Activated naive CD4-positive, alpha-beta T cell treated with anti-CD3 and anti-CD28 coated beads, Interleukin-2, amount 50 U/mL, for 72 hours (primary cell): Measurements from ENCODE around the gene CUBN. TPM values are rescaled to one million over a fixed set of nuclear protein-coding genes. Genes with fewer than 3 reads are reported as not detected.

ENCODE experiments used
- ATAC-seq, 2 donors: fragments of 150-1000 bp; cut with Tn5 transposase; 2 replicates each; pipeline ENCODE4 v1.10.0; 2021; ENCODE audit warnings: mild to moderate bottlenecking in 2 of 2, moderate library complexity in 2 of 2
- DNase-seq, 2 donors: peaks; one replicate each; pipeline ENCODE4 v3.0.0; 2021 to 2022; ENCODE audit warnings: low spot score in 2 of 2
- H3K27ac Mint-ChIP-seq, 2 donors: one replicate each; pipeline ENCODE4 v1.8.0; 2022; ENCODE audit warnings: mild to moderate bottlenecking in 2 of 2, mixed read lengths in 2 of 2
- H3K36me3 Mint-ChIP-seq, 2 donors: one replicate each; pipeline ENCODE4 v1.8.0; 2022; ENCODE audit warnings: mixed read lengths in 2 of 2
- H3K9me3 Mint-ChIP-seq, 2 donors: one replicate each; pipeline ENCODE4 v1.8.0; 2022; ENCODE audit warnings: mixed read lengths in 2 of 2
- total RNA-seq, 2 donors: library from RNA; stranded (reverse); gene quantifications; one replicate each; pipeline ENCODE4 v1.2.3, GENCODE V29; 2022

CUBN gene
- total RNA-seq, 2 donors from 2014 or later: 0.32 to 1.1 TPM

DNA sequence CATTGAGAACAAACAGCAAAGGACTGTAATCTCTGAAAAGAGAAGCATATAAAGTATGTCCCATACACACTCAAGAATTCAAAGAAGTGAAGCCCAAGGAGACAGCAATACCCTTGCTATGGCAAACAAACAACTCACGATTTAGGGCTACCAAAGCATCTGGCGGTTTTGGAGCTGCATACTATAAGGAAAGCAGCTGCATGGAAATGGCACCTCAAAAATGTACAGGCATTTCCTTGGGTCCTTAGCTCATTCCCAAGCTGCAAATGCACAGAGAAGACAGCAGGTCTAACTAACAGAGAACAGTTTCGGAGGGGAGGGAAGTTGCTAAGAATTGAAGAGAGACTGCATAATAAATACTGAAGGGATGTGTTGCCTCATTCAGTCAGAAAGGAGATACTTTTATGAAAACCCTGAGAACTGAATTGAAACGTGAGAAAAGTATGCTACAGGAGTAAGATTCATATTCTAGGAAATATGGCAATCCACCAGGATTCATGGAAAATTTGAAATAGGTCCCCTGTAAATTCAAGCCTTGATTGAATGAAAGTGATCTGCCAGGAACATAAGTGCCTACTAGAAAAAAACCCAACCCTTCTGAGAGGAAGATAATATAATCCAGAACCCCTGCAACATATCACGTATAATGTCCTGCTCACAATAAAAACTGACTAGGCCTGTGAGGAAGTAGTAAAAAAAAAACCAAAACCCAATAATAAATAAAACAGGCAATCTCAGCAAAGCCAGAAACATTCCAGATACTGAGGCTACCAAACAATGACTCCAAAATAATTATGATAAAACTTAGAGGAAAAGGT is 36.4 kb downstream of the CUBN start:
- ATAC-seq: no peak
- no peak for DNase-seq
- H3K27ac Mint-ChIP-seq: peak overlapping the region in 1 of 2 donors; percentile 45
- H3K9me3 Mint-ChIP-seq: peaks cover 4 to 15% of the 10 kb centered on the region in 2 donors
- peaks cover 6% of the 10 kb centered on the region in 2 donors for H3K36me3 Mint-ChIP-seq

GRCh38 chr10:17092216-17092944 is 37.2 kb downstream of the CUBN start:
- H3K36me3 Mint-ChIP-seq: peaks cover 6% of the 10 kb centered on the region in 2 donors
- peaks cover 4 to 15% of the 10 kb centered on the region in 2 donors for H3K9me3 Mint-ChIP-seq
- DNase-seq (no peak), ATAC-seq (no peak)
- H3K27ac Mint-ChIP-seq: no peak overlapping the region

DNA sequence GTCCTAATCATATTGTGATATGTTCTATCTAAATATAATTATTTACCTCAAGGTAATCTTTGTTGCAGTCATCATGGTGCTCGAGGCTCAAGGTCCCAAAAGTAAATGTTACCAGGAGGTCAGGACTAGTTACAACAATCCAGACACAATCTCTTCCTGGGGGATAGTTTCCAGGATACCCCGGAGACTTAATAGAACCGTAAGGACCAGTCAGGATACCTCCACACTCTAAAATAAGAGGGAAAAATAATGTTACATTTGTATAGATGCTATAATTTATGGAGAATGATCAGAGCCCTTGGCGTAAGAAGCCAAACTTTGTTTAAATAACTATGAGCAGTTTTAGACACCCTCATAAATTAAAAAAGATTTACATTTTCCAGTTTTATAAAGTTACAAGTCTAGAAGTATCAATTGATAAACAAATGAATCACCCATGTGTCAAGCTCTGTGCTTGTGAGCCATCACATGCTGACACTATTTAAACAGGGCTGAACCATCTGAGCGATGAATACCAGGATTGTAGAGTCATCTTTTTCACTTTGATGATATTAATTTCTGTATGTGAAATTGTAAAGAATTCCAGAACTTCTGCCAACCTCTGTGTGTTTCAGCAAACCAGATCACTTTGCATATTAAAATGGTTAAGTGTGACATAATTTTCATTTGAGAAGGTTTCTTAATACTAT is 41.3 kb downstream of the CUBN start:
- H3K9me3 Mint-ChIP-seq: peaks cover 0 to 7% of the 10 kb centered on the region in 2 donors
- peaks cover 0 to 6% of the 10 kb centered on the region in 2 donors for H3K36me3 Mint-ChIP-seq
- DNase-seq (no peak), ATAC-seq (no peak)
- no peak overlapping the region for H3K27ac Mint-ChIP-seq

- ATAC-seq (no peak), DNase-seq (no peak)
- Mint-ChIP-seq H3K36me3 (peaks cover 0 to 1% of the 10 kb centered on the region in 2 donors), H3K9me3 (peaks cover 0 to under 1% of the 10 kb centered on the region in 2 donors), H3K27ac (no peak overlapping the region)
Observed at GRCh38 chr10:17086865-17087367, 42.7 kb downstream of the CUBN start.

GRCh38 chr10:17085011-17085725 is 44.4 kb downstream of the CUBN start:
- no peak for ATAC-seq
- no peaks in the 10 kb centered on the region for H3K36me3 Mint-ChIP-seq
- DNase-seq: no peak
- H3K27ac Mint-ChIP-seq: no peak overlapping the region
- no peaks in the 10 kb centered on the region for H3K9me3 Mint-ChIP-seq

DNA sequence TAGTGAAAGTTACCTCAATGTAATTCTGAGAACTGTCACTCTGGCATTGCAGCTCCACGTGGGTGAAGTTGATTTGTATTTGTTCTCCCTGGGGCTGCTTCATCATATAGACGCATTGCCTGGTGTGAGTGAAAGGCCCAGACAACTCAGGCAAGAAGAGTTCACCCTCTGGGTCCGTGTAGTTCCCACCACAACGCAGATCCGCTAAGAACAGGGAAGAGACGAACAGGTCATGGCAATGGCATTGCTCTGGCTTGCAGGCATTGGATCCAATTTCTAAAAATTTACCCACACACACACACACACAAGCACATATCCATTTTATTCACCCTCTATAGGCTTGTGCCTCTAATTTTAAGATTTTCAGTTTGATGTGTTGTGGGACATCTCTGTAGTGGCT is 45.4 kb downstream of the CUBN start:
- ATAC-seq: no peak
- peaks cover 4 to 5% of the 10 kb centered on the region in 2 donors for H3K36me3 Mint-ChIP-seq
- H3K27ac Mint-ChIP-seq: no peak overlapping the region
- DNase-seq: no peak
- H3K9me3 Mint-ChIP-seq: no peaks in the 10 kb centered on the region

GRCh38 chr10:17081431-17081830 is 48.2 kb downstream of the CUBN start:
- Mint-ChIP-seq H3K36me3 (peaks cover 4 to 5% of the 10 kb centered on the region in 2 donors), H3K27ac (no peak overlapping the region), H3K9me3 (no peaks in the 10 kb centered on the region)
- DNase-seq (no peak), ATAC-seq (no peak)

- no peak overlapping the region for H3K27ac Mint-ChIP-seq
Observed at GRCh38 chr10:17077890-17078289, 51.7 kb downstream of the CUBN start.

DNA sequence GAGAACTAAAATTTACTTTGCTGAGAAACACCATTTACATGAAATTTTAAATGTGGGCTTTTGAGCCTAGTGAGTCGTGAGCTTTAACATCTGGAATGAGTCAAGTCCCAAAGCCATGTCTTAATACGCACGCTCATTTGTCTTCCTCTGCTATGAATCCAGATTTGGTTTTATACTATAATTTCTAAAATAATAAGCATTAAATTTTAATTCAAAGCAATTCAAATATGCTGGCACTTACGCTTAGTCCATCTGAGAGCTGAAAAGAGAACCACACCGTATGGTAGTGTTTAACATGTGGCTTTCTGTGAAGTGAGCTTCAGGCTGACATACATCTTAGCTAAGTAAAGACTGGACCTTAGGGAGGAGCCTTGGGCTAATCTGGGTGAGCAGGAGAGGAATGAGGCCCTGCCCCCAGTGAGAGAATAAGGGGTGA is 52.2 kb downstream of the CUBN start:
- Mint-ChIP-seq H3K36me3 (peaks cover 4 to 5% of the 10 kb centered on the region in 2 donors), H3K27ac (no peak overlapping the region), H3K9me3 (no peaks in the 10 kb centered on the region)
- DNase-seq: no peak
- ATAC-seq: no peak

More at GRCh38 chr10:17077890-17078289, 51.7 kb downstream of the CUBN start:
- H3K36me3 Mint-ChIP-seq: peaks cover 4 to 5% of the 10 kb centered on the region in 2 donors
- ATAC-seq (no peak), DNase-seq (no peak)
- no peaks in the 10 kb centered on the region for H3K9me3 Mint-ChIP-seq

DNA sequence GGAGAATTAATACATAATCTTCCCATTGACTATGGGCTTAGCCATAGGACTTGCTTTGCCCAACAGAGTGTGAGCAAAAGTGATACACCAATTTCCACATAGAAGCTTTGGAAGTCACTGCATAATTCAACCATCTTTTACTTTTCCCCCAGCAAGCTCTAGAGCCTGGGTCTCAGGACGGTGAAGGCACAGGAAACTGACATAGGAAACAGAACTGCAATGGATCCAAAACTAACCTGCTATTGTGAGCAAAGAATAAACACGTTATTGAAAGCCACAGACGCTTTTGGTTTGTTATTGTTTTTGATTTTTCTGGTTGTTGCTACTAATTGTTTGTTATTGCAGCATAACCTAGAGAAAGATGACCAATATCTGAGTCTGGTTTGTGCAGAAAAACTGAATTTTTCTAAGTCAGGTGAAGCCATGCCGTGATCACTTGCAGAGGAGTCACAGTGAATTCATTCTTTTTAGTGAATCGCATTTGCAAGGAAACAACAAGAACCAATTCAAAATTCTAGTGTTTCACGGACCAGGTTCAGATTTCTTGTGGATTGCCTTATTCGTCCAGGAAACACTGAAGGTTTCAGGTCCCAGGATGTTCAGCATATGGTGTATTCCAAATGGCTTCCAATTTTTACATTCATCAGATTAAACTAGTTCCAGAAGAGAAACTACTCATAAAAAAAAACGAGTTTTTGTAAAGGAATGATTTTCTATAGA is 52.8 kb downstream of the CUBN start:
- no peak overlapping the region for H3K27ac Mint-ChIP-seq
- no peaks in the 10 kb centered on the region for H3K9me3 Mint-ChIP-seq
- no peak for DNase-seq
- ATAC-seq: no peak
- H3K36me3 Mint-ChIP-seq: peaks cover 4 to 5% of the 10 kb centered on the region in 2 donors

- Mint-ChIP-seq H3K27ac (no peak overlapping the region), H3K9me3 (no peaks in the 10 kb centered on the region), H3K36me3 (peaks cover 4 to 5% of the 10 kb centered on the region in 2 donors)
- no peak for ATAC-seq
- DNase-seq: no peak
Observed at GRCh38 chr10:17075533-17076359, 53.9 kb downstream of the CUBN start.

GRCh38 chr10:17074541-17074847 is 55.1 kb downstream of the CUBN start:
- peaks cover 1% of the 10 kb centered on the region in 2 donors for H3K36me3 Mint-ChIP-seq
- no peak overlapping the region for H3K27ac Mint-ChIP-seq
- peak; percentile 70 to 88 for ATAC-seq
- H3K9me3 Mint-ChIP-seq: no peaks in the 10 kb centered on the region
- no peak for DNase-seq

DNA sequence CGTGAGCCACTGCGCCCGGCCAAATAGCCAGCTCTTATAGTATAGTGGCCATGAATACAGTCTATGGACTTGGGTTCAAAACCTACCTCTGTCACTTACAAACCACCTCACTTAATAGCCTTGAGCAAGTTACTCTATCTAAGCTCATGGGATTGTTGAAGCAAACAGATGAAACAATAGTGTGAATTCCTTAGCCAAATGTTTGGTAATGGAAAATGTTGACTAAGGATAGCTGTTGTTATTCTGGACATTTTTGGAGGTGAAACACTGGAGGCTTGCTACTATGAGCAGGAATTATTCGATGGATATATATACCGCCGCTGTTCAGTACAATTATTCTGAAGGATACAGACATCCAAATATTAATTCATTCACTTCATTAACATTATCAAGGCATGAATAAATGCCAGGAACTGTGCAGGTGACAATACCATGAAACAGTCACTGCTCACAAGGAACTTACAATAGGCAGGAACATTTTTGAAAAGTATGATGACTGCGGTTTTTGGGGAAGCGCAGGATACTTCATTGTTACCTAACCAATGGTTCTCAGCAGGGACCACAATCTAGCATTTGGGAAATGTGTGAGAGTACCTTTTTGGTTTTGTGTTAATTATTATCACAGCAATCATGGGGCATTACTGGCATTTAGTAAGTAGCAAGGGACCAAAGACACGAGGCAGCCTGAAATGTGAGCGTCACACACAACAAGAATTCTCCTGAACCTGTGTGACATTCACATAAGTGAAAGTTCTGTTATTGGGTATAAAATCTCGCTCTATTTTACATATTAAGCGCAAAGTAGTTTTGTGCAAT is 55.7 kb downstream of the CUBN start:
- no peaks in the 10 kb centered on the region for H3K9me3 Mint-ChIP-seq
- DNase-seq (no peak), ATAC-seq (peak in 1 of 2 donors; percentile 54)
- no peak overlapping the region for H3K27ac Mint-ChIP-seq
- no peaks in the 10 kb centered on the region for H3K36me3 Mint-ChIP-seq

DNA sequence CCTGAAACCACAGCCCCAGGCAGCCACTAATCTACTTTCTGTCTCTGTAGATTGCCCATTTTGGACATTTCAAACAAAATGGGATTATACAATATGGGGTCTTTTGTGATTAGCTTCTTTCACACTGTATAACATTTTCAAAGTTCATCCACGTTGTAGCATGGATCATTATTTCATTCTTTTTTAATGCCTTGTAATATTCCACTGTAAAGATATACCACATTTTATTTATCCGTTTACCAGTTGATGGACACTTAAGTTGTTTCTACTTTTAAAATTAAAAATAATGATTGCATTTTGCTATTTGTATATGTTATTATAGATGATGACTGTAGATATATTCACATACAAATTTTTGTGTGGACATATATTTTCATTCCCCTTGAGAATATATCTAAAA is 60.7 kb downstream of the CUBN start:
- ATAC-seq (no peak), DNase-seq (no peak)
- Mint-ChIP-seq H3K9me3 (no peaks in the 10 kb centered on the region), H3K27ac (no peak overlapping the region), H3K36me3 (peaks cover 0 to 4% of the 10 kb centered on the region in 2 donors)
